Endodermal cell (in vitro differentiated cells): ENCODE results near the gene DNAJA3. TPM values are rescaled to one million over a fixed set of nuclear protein-coding genes. Genes with fewer than 3 reads are reported as not detected.

Experiments
- DNase-seq: peaks from one replicate; pipeline ENCODE4 v3.0.0-alpha.2; 2017
- H3K27ac ChIP-seq: 2 replicates; pipeline ENCODE4 v1.5.1; 2013; ENCODE audit warnings: mild to moderate bottlenecking, low read depth, low read length, moderate library complexity
- H3K27me3 ChIP-seq: 2 replicates; pipeline ENCODE4 v1.6.1; 2013; ENCODE audit warnings: mild to moderate bottlenecking, low read length, moderate library complexity; ENCODE audit not compliant: insufficient read depth, control insufficient read depth, poor library complexity, severe bottlenecking
- H3K36me3 ChIP-seq: 2 replicates; pipeline ENCODE4 v1.7.0; 2013; ENCODE audit warnings: mild to moderate bottlenecking, low read length, moderate library complexity; ENCODE audit not compliant: control insufficient read depth, insufficient read depth
- H3K4me1 ChIP-seq: one replicate; pipeline ENCODE4 v1.7.0; 2013; ENCODE audit warnings: low read length; ENCODE audit not compliant: control insufficient read depth, insufficient read depth
- H3K4me3 ChIP-seq: 2 replicates; pipeline ENCODE4 v1.5.1; 2013; ENCODE audit warnings: mild to moderate bottlenecking, low read length, moderate library complexity
- H3K9ac ChIP-seq: 2 replicates; pipeline ENCODE4 v1.6.1; 2013; ENCODE audit warnings: mild to moderate bottlenecking, low read length, moderate library complexity; ENCODE audit not compliant: poor library complexity, severe bottlenecking; ENCODE audit errors: extremely low read depth
- H3K9me3 ChIP-seq: 2 replicates; pipeline ENCODE4 v1.6.1; 2013; ENCODE audit warnings: mild to moderate bottlenecking, low read length, moderate library complexity; ENCODE audit not compliant: control insufficient read depth
- H3K27ac Mint-ChIP-seq: 2 replicates; pipeline ENCODE4 v1.8.0; 2020; ENCODE audit warnings: mixed read lengths
- H3K27me3 Mint-ChIP-seq: 2 replicates; pipeline ENCODE4 v1.8.0; 2021; ENCODE audit warnings: mild to moderate bottlenecking, mixed read lengths; ENCODE audit not compliant: insufficient read depth
- H3K36me3 Mint-ChIP-seq: 2 replicates; pipeline ENCODE4 v1.8.0; 2020; ENCODE audit warnings: low read depth, mixed read lengths
- H3K4me1 Mint-ChIP-seq: 2 replicates; pipeline ENCODE4 v1.8.0; 2020; ENCODE audit warnings: mixed read lengths
- H3K4me3 Mint-ChIP-seq: 2 replicates; pipeline ENCODE4 v1.8.0; 2020; ENCODE audit warnings: mild to moderate bottlenecking, moderate library complexity, mixed read lengths
- H3K9me3 Mint-ChIP-seq: 2 replicates; pipeline ENCODE4 v1.8.0; 2020; ENCODE audit warnings: mild to moderate bottlenecking, mixed read lengths
- CTCF ChIP-seq: fragments of 200-600 bp; sonication (generic); conservative IDR thresholded peaks from 2 replicates; pipeline ENCODE4 v1.5.0; 2021; ENCODE audit warnings: antibody characterized with exemption, mild to moderate bottlenecking
- WGBS, 2 experiments: methylation state at CpG; one replicate each; pipeline versions ENCODE4 v1.1.5 to v1.1.7; 2013; ENCODE audit warnings: missing lambda C conversion rate in 2 of 2, mixed read lengths in 1 of 2; ENCODE audit not compliant: insufficient coverage in 1 of 2, insufficient read length in 1 of 2; 5-methylcytosine and 5-hydroxymethylcytosine counted together
- long read RNA-seq, 4 experiments: library from polyadenylated mRNA in 2 of 4; library from RNA in 1 of 4; library from capped mRNA in 1 of 4; stranded (forward) in 3 of 4; unstranded in 1 of 4; transcript quantifications; one replicate each; pipeline ENCODE4 v2.0.0, GENCODE V29; 2020 to 2021; ENCODE audit warnings: inconsistent platforms in 1 of 4
- polyA plus RNA-seq, 2 experiments: library from polyadenylated mRNA; stranded (reverse); fragments of 50-300 nt; gene quantifications; one replicate each; pipeline ENCODE4 v1.2.3, GENCODE V29; 2013
- total RNA-seq, 2 donors: library from RNA; stranded (reverse); fragmentation: NEBNext Ultra II Directional in 1 of 2; extraction: Animal tissue kit (Norgen Biotek cat#: 25700) in 1 of 2; gene quantifications; 2 replicates in 1 of 2; 3 replicates in 1 of 2; pipeline ENCODE4 v1.2.1, GENCODE V29; 2021

Gene DNAJA3
- total RNA-seq: 10 to 100 TPM; 37.4 to 38.5 TPM
- polyA plus RNA-seq (2013, experiment 1 of 2): 33.2 TPM
- 35.2 TPM for polyA plus RNA-seq (2013, experiment 2 of 2)
- long read RNA-seq, experiment 1, partial matches to known transcripts: 13 of 21 reads
- long read RNA-seq, experiment 1, other reads (novel, unspliced or antisense): 3 of 21 reads
- long read RNA-seq, experiment 2, transcript DNAJA3-201 (12 exons, 2,763 nt): minor isoform, 22 of 84 reads
- long read RNA-seq, experiment 2, transcript DNAJA3-202 (11 exons, 2,591 nt): major isoform, 44 of 84 reads
- long read RNA-seq, experiment 2, partial matches to known transcripts: 5 of 84 reads
- long read RNA-seq, experiment 2, other reads (novel, unspliced or antisense): 12 of 84 reads
- long read RNA-seq, experiment 3, transcript DNAJA3-201 (12 exons, 2,763 nt): minor isoform, 70 of 323 reads
- long read RNA-seq, experiment 3, transcript DNAJA3-202 (11 exons, 2,591 nt): major isoform, 220 of 323 reads
- long read RNA-seq, experiment 3, partial matches to known transcripts: 4 of 323 reads
- long read RNA-seq, experiment 3, other reads (novel, unspliced or antisense): 29 of 323 reads
- long read RNA-seq, experiment 4, transcript DNAJA3-208 (3 exons, 403 nt): major isoform, 11 of 23 reads
- long read RNA-seq, experiment 4, transcript DNAJA3-202 (11 exons, 2,591 nt): minor isoform, 9 of 23 reads
- long read RNA-seq, experiment 4, partial matches to known transcripts: 1 of 23 reads
- long read RNA-seq, experiment 4, other reads (novel, unspliced or antisense): 1 of 23 reads

DNA sequence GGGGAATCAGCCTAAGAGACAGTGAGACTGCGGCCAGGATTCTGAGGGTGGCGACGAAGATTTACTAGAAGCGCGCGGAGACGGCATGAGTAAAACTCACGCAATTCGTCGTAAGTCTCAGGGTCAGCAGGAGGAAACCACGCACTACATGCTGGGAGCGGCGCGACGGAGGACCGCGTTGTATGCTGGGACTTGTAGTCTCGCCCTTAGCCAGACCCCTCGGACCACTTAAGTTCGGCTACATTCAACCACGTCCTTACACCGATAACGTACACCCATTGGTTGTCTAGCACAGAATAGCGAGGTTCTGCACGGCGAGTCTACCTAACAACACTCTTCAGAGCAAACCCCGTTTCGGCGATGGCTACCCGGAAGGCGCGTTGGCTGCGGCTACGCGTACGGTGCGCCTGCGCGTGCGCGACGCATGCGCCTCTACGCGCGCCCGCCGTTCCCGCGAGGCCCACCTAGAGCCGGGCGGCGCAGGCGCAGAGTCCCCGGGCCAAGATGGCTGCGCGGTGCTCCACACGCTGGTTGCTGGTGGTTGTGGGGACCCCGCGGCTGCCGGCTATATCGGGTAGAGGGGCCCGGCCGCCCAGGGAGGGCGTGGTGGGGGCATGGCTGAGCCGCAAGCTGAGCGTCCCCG is at the start of gene DNAJA3:
DNAJA3 (plus strand) TSS at position 491 of the 643 bp plus-strand sequence; CDS start at position 505, 14 bp downstream.
- H3K27me3 Mint-ChIP-seq: no peaks in the 10 kb centered on the region
- peak within 1 kb of the TSS; percentile 90 for H3K4me3 Mint-ChIP-seq
- peak; percentile 95 for DNase-seq
- H3K36me3 Mint-ChIP-seq: peaks cover 14% of the 10 kb centered on the region
- H3K27ac ChIP-seq: peak within 1 kb of the TSS; percentile 68
- peak within 1 kb of the TSS; percentile 99 for H3K4me3 ChIP-seq
- H3K4me1 ChIP-seq: no peaks in the 10 kb centered on the region
- no peaks in the 10 kb centered on the region for H3K27me3 ChIP-seq
- no peaks in the 10 kb centered on the region for H3K36me3 ChIP-seq
- TF ChIP-seq CTCF: no peak
- H3K9ac ChIP-seq: peak within 1 kb of the TSS; percentile 88
- peak within 1 kb of the TSS; percentile 99 for H3K27ac Mint-ChIP-seq
- no peaks in the 10 kb centered on the region for H3K9me3 Mint-ChIP-seq
- H3K4me1 Mint-ChIP-seq: peaks cover 7% of the 10 kb centered on the region
- 0 to 2% methylated on average over 21 to 68 of the region's 68 CpGs for WGBS, 2 experiments
- no peaks in the 10 kb centered on the region for H3K9me3 ChIP-seq

GRCh38 chr16:4376126-4376892 is 49.4 kb upstream of the DNAJA3 start:
- WGBS, 2 experiments: 92 to 98% methylated on average over 12 to 29 of the region's 31 CpGs
- Histone ChIP-seq H3K4me1 (peaks cover 36% of the 10 kb centered on the region), H3K9me3 (no peaks in the 10 kb centered on the region), H3K36me3 (no peaks in the 10 kb centered on the region), H3K9ac (no peak overlapping the region), H3K4me3 (no peak overlapping the region), H3K27me3 (no peaks in the 10 kb centered on the region), H3K27ac (no peak overlapping the region)
- no peak for TF ChIP-seq CTCF
- H3K36me3 Mint-ChIP-seq: no peaks in the 10 kb centered on the region
- H3K27ac Mint-ChIP-seq: peak overlapping the region; percentile 82
- H3K27me3 Mint-ChIP-seq: no peaks in the 10 kb centered on the region
- DNase-seq: no peak
- H3K9me3 Mint-ChIP-seq: no peaks in the 10 kb centered on the region
- no peak overlapping the region for H3K4me3 Mint-ChIP-seq
- H3K4me1 Mint-ChIP-seq: peaks cover 31% of the 10 kb centered on the region
